ENCODE data around the gene ARHGAP6.
A peak's percentile ranks its signal among the peaks of the same experiment; 100 is the strongest.

The ARHGAP6 gene

GRCh38 chrX:11119313-11119943 lies 546.3 kb downstream of the ARHGAP6 start:
- H3K9me3 Mint-ChIP-seq, result no peaks in the 10 kb centered on the region
- H3K4me3 Mint-ChIP-seq, result no peak overlapping the region
- no peaks in the 10 kb centered on the region for H3K27me3 Mint-ChIP-seq (ENCODE audit: low read depth)
- no peak overlapping the region for H3K27ac Mint-ChIP-seq
- peaks cover 25% of the 10 kb centered on the region for H3K36me3 Mint-ChIP-seq (ENCODE audit: low read depth)
- H3K4me1 Mint-ChIP-seq (ENCODE audit: low read depth), result no peaks in the 10 kb centered on the region

DNA sequence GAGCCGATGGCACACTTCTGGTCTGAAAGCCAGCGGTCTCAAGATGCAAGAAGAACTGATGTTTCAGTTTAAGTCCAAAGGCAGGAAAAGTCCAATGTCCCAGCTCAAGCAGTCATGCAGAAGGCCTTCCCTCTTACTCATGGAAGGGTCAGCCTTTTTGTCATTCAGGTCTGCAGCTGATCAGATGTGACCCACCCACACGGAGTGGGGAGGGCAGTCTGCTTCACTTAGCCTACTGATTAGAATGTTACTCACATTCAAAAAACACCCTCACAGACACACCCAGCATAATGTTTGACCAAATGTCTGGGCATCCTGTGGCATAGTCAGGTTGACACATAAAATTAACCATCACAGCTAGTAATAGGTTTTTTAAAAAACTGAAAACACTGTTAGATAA lies 548.0 kb downstream of the ARHGAP6 start:
- Mint-ChIP-seq H3K36me3 (ENCODE audit: low read depth) (peaks cover 25% of the 10 kb centered on the region), H3K4me3 (no peak overlapping the region), H3K27me3 (ENCODE audit: low read depth) (no peaks in the 10 kb centered on the region), H3K9me3 (no peaks in the 10 kb centered on the region), H3K4me1 (ENCODE audit: low read depth) (peaks cover 11% of the 10 kb centered on the region), H3K27ac (no peak overlapping the region)

GRCh38 chrX:11113731-11114130 lies 552.0 kb downstream of the ARHGAP6 start:
- Mint-ChIP-seq H3K9me3 (no peaks in the 10 kb centered on the region), H3K36me3 (ENCODE audit: low read depth) (peaks cover 11% of the 10 kb centered on the region), H3K27ac (peak overlapping the region; percentile 75), H3K4me3 (peak overlapping the region; percentile 45), H3K4me1 (ENCODE audit: low read depth) (peaks cover 13% of the 10 kb centered on the region), H3K27me3 (ENCODE audit: low read depth) (no peaks in the 10 kb centered on the region)

DNA sequence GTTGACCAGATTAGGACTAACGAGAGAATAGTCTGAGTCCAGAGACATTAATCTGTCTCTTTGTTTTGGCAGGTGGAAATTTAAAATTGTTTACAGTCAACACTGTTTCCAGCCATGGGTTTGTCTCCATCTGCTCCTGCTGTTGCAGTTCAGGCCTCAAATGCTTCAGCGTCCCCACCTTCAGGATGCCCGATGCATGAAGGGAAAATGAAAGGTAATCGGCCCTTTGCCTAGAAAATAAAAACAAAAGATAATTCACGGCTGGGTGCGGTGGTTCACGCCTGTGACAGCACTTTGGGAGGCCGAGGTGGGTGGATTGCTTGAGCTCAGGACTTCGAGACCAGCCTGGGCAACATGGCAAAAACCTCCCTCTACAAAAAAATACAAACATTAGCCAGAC lies 553.8 kb downstream of the ARHGAP6 start:
- H3K9me3 Mint-ChIP-seq, result no peaks in the 10 kb centered on the region
- H3K36me3 Mint-ChIP-seq (ENCODE audit: low read depth), result peaks cover 7% of the 10 kb centered on the region
- H3K27ac Mint-ChIP-seq, result peak overlapping the region; percentile 97
- H3K4me3 Mint-ChIP-seq, result no peak overlapping the region
- H3K4me1 Mint-ChIP-seq (ENCODE audit: low read depth), result peaks cover 13% of the 10 kb centered on the region
- H3K27me3 Mint-ChIP-seq (ENCODE audit: low read depth), result no peaks in the 10 kb centered on the region

DNA sequence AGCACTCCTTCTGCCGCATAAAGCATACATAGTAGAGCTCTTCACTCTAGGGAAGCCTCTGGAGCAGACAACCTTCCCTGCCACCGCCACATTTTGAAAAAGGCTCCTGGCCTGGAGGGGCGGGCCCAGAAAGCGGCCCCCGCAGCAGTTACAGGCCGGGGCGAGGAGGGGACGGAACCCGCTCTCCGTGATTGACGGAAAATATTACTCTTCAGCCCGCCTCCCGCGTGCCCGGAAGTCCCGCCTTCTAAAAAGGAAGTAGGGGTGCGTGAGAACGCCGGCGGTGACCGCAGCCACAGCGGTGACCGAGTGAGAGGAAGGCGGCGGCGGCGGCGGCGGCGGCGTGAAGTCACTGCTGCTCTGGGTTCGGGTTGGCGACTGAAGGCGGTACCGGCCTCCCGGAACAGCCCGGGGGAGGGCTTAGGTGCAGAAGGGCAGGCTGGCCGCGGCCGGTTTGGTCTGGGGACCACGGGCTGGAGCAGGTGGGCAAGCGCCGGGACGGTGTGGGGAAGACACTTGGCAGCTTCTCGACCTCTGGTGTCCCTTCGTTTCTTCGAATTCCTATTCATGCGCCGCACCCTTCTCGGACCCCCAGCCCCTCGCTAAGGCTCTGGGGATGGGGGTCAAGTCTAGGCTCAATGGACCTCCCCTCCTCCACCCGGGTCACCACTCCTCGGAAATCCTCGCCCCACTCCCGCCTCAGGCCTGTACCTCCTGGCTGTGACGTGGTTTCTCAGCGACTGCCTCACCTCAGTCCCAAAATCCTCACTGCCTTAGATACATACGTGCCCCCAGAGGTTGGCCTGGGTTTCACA lies 554.5 kb downstream of the ARHGAP6 start, which contains the start of gene HCCS:
TSS of gene HCCS (plus strand) at position 296 of the 815 bp plus-strand sequence. CDS start 729 bp downstream, outside the sequence.
- H3K4me1 Mint-ChIP-seq (ENCODE audit: low read depth), result peaks cover 13% of the 10 kb centered on the region
- H3K9me3 Mint-ChIP-seq, result no peaks in the 10 kb centered on the region
- no peaks in the 10 kb centered on the region for H3K27me3 Mint-ChIP-seq (ENCODE audit: low read depth)
- H3K36me3 Mint-ChIP-seq (ENCODE audit: low read depth), result peaks cover 7% of the 10 kb centered on the region
- peak within 1 kb of the TSS; percentile 97 for H3K27ac Mint-ChIP-seq
- H3K4me3 Mint-ChIP-seq, result no peak within 1 kb of the TSS

DNA sequence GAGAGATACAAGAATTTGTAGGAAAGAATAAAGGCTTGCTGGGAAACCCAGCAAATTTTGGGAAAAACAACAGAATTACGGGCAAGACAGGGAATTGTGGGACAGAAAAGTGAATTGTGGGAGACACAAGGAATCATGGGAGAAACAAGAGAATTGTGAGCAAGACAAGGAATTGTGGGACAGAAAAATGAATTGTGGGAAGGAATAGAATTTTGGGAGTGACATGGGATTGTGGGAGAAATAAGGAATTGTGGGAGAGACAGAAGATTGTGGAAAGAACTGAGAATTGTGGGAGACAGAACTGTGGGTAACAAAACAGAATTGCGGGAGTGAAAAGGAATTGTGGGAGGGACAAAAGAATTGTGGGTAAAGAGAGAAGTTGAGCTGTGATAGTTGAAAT lies 555.8 kb downstream of the ARHGAP6 start:
- Mint-ChIP-seq H3K27ac (no peak overlapping the region), H3K27me3 (ENCODE audit: low read depth) (no peaks in the 10 kb centered on the region), H3K36me3 (ENCODE audit: low read depth) (peaks cover 3% of the 10 kb centered on the region), H3K4me3 (no peak overlapping the region), H3K9me3 (no peaks in the 10 kb centered on the region), H3K4me1 (ENCODE audit: low read depth) (peaks cover 13% of the 10 kb centered on the region)

- H3K27ac Mint-ChIP-seq, result no peak overlapping the region
- no peak overlapping the region for H3K4me3 Mint-ChIP-seq
- no peaks in the 10 kb centered on the region for H3K36me3 Mint-ChIP-seq (ENCODE audit: low read depth)
- no peaks in the 10 kb centered on the region for H3K27me3 Mint-ChIP-seq (ENCODE audit: low read depth)
- no peaks in the 10 kb centered on the region for H3K9me3 Mint-ChIP-seq
- peaks cover 6% of the 10 kb centered on the region for H3K4me1 Mint-ChIP-seq (ENCODE audit: low read depth)
Observed at GRCh38 chrX:11108253-11108941, 557.3 kb downstream of the ARHGAP6 start.

DNA sequence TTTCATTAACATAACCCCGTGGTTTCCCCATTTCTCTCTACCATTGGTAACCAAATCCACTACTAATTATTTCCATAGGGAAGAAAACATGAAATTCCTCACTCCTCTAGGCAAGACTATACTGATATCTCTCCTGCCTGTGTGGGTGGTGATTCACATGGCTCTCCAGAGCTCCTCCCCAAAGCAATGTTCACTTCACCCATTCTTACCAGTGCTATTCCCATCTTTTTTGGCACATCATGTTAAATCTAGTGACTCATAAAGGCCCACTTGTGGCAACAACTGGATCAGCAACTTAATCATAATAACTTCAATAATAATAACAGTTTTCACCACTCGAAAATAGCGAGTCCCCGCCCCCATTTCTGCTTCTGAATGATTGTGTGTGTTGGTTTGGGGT lies 560.6 kb downstream of the ARHGAP6 start:
- H3K27ac Mint-ChIP-seq, result no peak overlapping the region
- no peak overlapping the region for H3K4me3 Mint-ChIP-seq
- H3K4me1 Mint-ChIP-seq (ENCODE audit: low read depth), result no peaks in the 10 kb centered on the region
- no peaks in the 10 kb centered on the region for H3K36me3 Mint-ChIP-seq (ENCODE audit: low read depth)
- no peaks in the 10 kb centered on the region for H3K27me3 Mint-ChIP-seq (ENCODE audit: low read depth)
- H3K9me3 Mint-ChIP-seq, result no peaks in the 10 kb centered on the region

DNA sequence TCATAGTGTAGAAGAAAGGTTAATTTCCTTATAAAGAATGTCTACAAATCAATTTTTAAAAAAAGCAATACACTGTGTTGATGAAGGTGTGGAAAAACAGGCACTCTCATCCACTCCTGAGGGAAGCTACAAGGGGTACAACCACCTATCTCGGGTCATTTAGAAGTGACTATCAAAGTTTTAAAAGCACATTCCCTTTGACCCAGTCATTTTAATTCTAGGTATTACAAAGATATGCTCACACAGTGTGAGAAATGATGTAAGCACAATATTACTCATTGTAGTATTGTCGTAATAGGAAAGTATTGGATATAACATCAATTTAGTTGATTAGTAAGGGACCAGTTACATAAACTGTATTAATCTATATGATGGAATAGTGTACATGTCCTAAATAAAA lies 562.0 kb downstream of the ARHGAP6 start:
- no peaks in the 10 kb centered on the region for H3K27me3 Mint-ChIP-seq (ENCODE audit: low read depth)
- no peaks in the 10 kb centered on the region for H3K4me1 Mint-ChIP-seq (ENCODE audit: low read depth)
- H3K36me3 Mint-ChIP-seq (ENCODE audit: low read depth), result no peaks in the 10 kb centered on the region

DNA sequence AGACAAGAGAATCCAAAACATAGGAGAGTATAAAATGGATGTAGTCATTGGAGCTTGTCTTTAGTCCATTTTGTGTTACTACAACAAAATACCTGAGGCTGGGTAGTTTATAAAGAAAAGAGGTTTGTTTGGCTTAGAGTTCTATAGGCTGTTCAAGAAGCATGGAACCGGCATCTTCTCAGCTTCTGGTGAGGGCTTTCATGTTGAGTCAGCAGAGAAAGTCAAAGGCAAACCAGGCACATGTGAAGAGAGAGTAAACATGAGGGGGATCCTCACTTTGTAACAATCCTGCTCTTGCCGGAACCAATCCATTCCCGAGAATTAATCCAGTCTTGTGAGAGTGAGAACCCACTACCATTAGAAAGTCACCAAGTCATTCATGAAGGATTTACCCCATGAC lies 562.7 kb downstream of the ARHGAP6 start:
- Mint-ChIP-seq H3K36me3 (ENCODE audit: low read depth) (no peaks in the 10 kb centered on the region), H3K9me3 (no peaks in the 10 kb centered on the region), H3K27me3 (ENCODE audit: low read depth) (no peaks in the 10 kb centered on the region), H3K4me1 (ENCODE audit: low read depth) (no peaks in the 10 kb centered on the region), H3K4me3 (no peak overlapping the region), H3K27ac (no peak overlapping the region)

More for the DNA sequence above, 562.0 kb downstream of the ARHGAP6 start:
- Mint-ChIP-seq H3K4me3 (no peak overlapping the region), H3K9me3 (no peaks in the 10 kb centered on the region), H3K27ac (no peak overlapping the region)

GRCh38 chrX:11100281-11101035 lies 565.3 kb downstream of the ARHGAP6 start:
- H3K4me1 Mint-ChIP-seq (ENCODE audit: low read depth), result no peaks in the 10 kb centered on the region
- no peaks in the 10 kb centered on the region for H3K9me3 Mint-ChIP-seq
- H3K36me3 Mint-ChIP-seq (ENCODE audit: low read depth), result no peaks in the 10 kb centered on the region
- H3K27ac Mint-ChIP-seq, result no peak overlapping the region
- no peak overlapping the region for H3K4me3 Mint-ChIP-seq
- no peaks in the 10 kb centered on the region for H3K27me3 Mint-ChIP-seq (ENCODE audit: low read depth)

GRCh38 chrX:11099465-11099864 lies 566.3 kb downstream of the ARHGAP6 start:
- Mint-ChIP-seq H3K4me1 (ENCODE audit: low read depth) (no peaks in the 10 kb centered on the region), H3K27ac (no peak overlapping the region), H3K4me3 (no peak overlapping the region), H3K9me3 (no peaks in the 10 kb centered on the region), H3K36me3 (ENCODE audit: low read depth) (no peaks in the 10 kb centered on the region), H3K27me3 (ENCODE audit: low read depth) (no peaks in the 10 kb centered on the region)

DNA sequence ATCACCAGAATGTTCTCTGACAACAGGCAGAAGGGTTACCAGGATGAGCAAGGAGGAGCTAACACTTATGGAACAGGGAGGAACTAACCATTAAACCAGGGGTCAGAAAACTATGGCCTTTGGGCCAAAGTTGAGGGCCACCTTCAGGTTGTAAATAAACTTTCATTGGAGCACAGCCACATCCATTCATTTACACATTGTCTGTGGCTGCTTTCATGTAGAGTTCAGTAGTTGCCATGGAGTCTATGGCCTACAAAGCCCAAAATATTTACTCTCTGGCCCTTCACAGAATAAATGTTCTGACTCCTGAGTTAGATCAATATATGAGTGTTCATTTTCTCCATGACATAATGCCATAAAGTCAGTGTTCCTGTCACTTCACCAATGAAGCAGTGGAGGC lies 567.8 kb downstream of the ARHGAP6 start:
- no peak overlapping the region for H3K27ac Mint-ChIP-seq
- H3K36me3 Mint-ChIP-seq (ENCODE audit: low read depth), result no peaks in the 10 kb centered on the region
- H3K4me3 Mint-ChIP-seq, result no peak overlapping the region
- H3K4me1 Mint-ChIP-seq (ENCODE audit: low read depth), result no peaks in the 10 kb centered on the region
- no peaks in the 10 kb centered on the region for H3K9me3 Mint-ChIP-seq
- no peaks in the 10 kb centered on the region for H3K27me3 Mint-ChIP-seq (ENCODE audit: low read depth)

GRCh38 chrX:11089802-11090201 lies 575.9 kb downstream of the ARHGAP6 start:
- no peaks in the 10 kb centered on the region for H3K9me3 Mint-ChIP-seq
- H3K27me3 Mint-ChIP-seq (ENCODE audit: low read depth), result no peaks in the 10 kb centered on the region
- H3K4me1 Mint-ChIP-seq (ENCODE audit: low read depth), result no peaks in the 10 kb centered on the region
- no peaks in the 10 kb centered on the region for H3K36me3 Mint-ChIP-seq (ENCODE audit: low read depth)
- no peak overlapping the region for H3K4me3 Mint-ChIP-seq
- H3K27ac Mint-ChIP-seq, result no peak overlapping the region

All from T-helper 1 cell treated with Interleukin-12 subunit alpha and Interleukin-12 subunit beta and Interleukin-4 antibody, amounts not matched to agents 30 μg/mL and 1 μg/mL, for 36 hours (primary cell).